Parathyroid adenoma (tissue), 2 donors: Measurements from ENCODE around the gene RETSAT.
"Not testable (repeated sequence)": the region's sequence is repeated elsewhere in the genome, so short reads cannot be mapped to it uniquely, and the experiment has no call there.

Experiments used
- H2AFZ ChIP-seq: fragments of 300-600 bp; sonication (generic); one replicate; pipeline ENCODE4 v1.7.0; 2017; ENCODE audit warnings: antibody characterized with exemption, mild to moderate bottlenecking
- H3K27ac ChIP-seq: fragments of 300-600 bp; sonication (generic); one replicate; pipeline ENCODE4 v1.7.0; 2017
- H3K27me3 ChIP-seq: fragments of 300-600 bp; sonication (generic); one replicate; pipeline ENCODE4 v1.7.0; 2017; ENCODE audit warnings: low read length; ENCODE audit not compliant: control insufficient read depth, insufficient read depth
- H3K36me3 ChIP-seq: fragments of 300-600 bp; sonication (generic); one replicate; pipeline ENCODE4 v1.7.0; 2017; ENCODE audit warnings: low read length; ENCODE audit not compliant: control insufficient read depth, insufficient read depth
- H3K4me1 ChIP-seq: fragments of 300-600 bp; sonication (generic); one replicate; pipeline ENCODE4 v1.7.0; 2017; ENCODE audit warnings: control low read depth
- H3K4me2 ChIP-seq: fragments of 300-600 bp; sonication (generic); one replicate; pipeline ENCODE4 v1.7.0; 2017; ENCODE audit warnings: low read length
- H3K4me3 ChIP-seq: fragments of 300-600 bp; sonication (generic); one replicate; pipeline ENCODE4 v1.7.0; 2017; ENCODE audit warnings: low read depth, low read length
- H3K79me2 ChIP-seq: fragments of 300-600 bp; sonication (generic); one replicate; pipeline ENCODE4 v1.7.0; 2017; ENCODE audit warnings: control low read depth
- H3K9ac ChIP-seq: fragments of 300-600 bp; sonication (generic); one replicate; pipeline ENCODE4 v1.7.0; 2017; ENCODE audit warnings: mild to moderate bottlenecking
- H3K9me3 ChIP-seq: fragments of 300-600 bp; sonication (generic); one replicate; pipeline ENCODE4 v1.7.0; 2017; ENCODE audit warnings: low read length; ENCODE audit not compliant: control insufficient read depth
- CTCF ChIP-seq: fragments of 300-600 bp; sonication (generic); IDR thresholded peaks from one replicate; pipeline ENCODE4 v1.7.0; 2017; ENCODE audit warnings: antibody characterized with exemption, mild to moderate bottlenecking
- donor health status: primary hyperparathyroidism.

The RETSAT gene

GRCh38 chr2:85385746-85386145 lies 31.4 kb upstream of the RETSAT start:
- no peaks in the 10 kb centered on the region for H3K36me3 ChIP-seq
- H3K9ac ChIP-seq: no peak overlapping the region
- no peak overlapping the region for H2AFZ ChIP-seq
- H3K4me2 ChIP-seq: no peak overlapping the region
- H3K4me3 ChIP-seq: no peak overlapping the region
- no peaks in the 10 kb centered on the region for H3K9me3 ChIP-seq
- no peaks in the 10 kb centered on the region for H3K79me2 ChIP-seq
- H3K27me3 ChIP-seq: no peaks in the 10 kb centered on the region
- no peak for TF ChIP-seq CTCF
- peaks cover 20% of the 10 kb centered on the region for H3K4me1 ChIP-seq
- peak overlapping the region; percentile 64 for H3K27ac ChIP-seq

DNA sequence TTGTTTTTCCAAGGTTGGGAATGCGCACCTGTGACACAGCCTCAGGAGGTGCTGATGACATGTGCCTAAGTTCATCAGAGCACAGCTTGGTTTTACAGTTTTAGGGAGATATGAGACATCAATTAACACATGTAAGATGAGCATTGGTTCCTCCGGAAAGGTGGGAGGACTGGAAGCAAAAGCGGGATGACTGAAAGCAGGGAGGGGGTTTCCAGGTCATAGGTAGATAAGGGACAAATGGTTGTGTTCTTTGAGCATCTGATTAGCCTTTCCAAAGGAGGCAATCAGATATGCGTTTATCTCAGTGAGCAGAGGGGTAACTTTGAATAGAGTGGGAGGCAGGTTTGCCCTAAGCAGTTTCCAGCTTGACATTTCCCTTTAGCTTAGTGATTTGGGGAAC lies 29.5 kb upstream of the RETSAT start:
- Histone ChIP-seq H3K4me2 (no peak overlapping the region), H3K4me1 (peaks cover 20% of the 10 kb centered on the region), H3K27me3 (no peaks in the 10 kb centered on the region), H3K4me3 (no peak overlapping the region), H3K9me3 (no peaks in the 10 kb centered on the region), H3K36me3 (no peaks in the 10 kb centered on the region), H2AFZ (no peak overlapping the region), H3K9ac (no peak overlapping the region), H3K79me2 (no peaks in the 10 kb centered on the region), H3K27ac (peak overlapping the region; percentile 26)
- no peak for TF ChIP-seq CTCF

DNA sequence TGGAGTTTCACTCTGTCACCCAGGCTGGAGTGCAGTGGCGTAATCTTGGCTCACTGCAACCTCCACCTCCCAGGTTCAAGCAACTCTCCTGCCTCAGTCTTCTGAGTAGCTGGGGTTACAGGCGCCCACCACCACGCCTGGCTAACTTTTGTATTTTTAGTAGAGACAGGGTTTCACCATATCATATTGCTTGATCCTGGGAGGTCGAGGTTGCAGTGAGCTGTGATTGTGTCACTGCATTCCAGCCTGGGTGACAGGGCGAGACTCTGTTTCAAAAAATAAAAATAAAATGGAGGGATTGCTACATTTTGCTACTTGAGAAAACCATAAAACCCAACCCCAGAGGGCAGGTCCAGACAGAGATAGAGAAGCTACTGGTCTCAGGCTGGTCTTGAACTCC lies 28.8 kb upstream of the RETSAT start:
- not testable (repeated sequence) for H3K9me3 ChIP-seq, H3K4me2 ChIP-seq, H3K79me2 ChIP-seq, H3K36me3 ChIP-seq, H3K27me3 ChIP-seq, H3K4me3 ChIP-seq, H3K9ac ChIP-seq
- peak overlapping the region; percentile 25 for H2AFZ ChIP-seq
- peak overlapping the region; percentile 26 for H3K27ac ChIP-seq
- peaks cover 20% of the 10 kb centered on the region for H3K4me1 ChIP-seq

GRCh38 chr2:85380048-85380447 lies 25.7 kb upstream of the RETSAT start:
- H3K27me3 ChIP-seq: no peaks in the 10 kb centered on the region
- no peaks in the 10 kb centered on the region for H3K9me3 ChIP-seq
- TF ChIP-seq CTCF: no peak
- H3K4me1 ChIP-seq: peaks cover 12% of the 10 kb centered on the region
- H3K9ac ChIP-seq: no peak overlapping the region
- H3K27ac ChIP-seq: no peak overlapping the region
- H2AFZ ChIP-seq: no peak overlapping the region
- no peak overlapping the region for H3K4me2 ChIP-seq
- no peaks in the 10 kb centered on the region for H3K36me3 ChIP-seq
- no peaks in the 10 kb centered on the region for H3K79me2 ChIP-seq
- H3K4me3 ChIP-seq: no peak overlapping the region

- H3K4me2 ChIP-seq: no peak overlapping the region
- H3K4me3 ChIP-seq: no peak overlapping the region
- no peaks in the 10 kb centered on the region for H3K79me2 ChIP-seq
- H3K36me3 ChIP-seq: no peaks in the 10 kb centered on the region
- no peak overlapping the region for H2AFZ ChIP-seq
- H3K27me3 ChIP-seq: no peaks in the 10 kb centered on the region
- peaks cover 3% of the 10 kb centered on the region for H3K4me1 ChIP-seq
- H3K9me3 ChIP-seq: no peaks in the 10 kb centered on the region
- H3K9ac ChIP-seq: no peak overlapping the region
- no peak for TF ChIP-seq CTCF
- H3K27ac ChIP-seq: no peak overlapping the region
These were observed 23.9 kb upstream of the RETSAT start for GRCh38 chr2:85378257-85378656.
